ENCODE results near the gene ERC2. TPM values are rescaled to one million over a fixed set of nuclear protein-coding genes. Genes with fewer than 3 reads are reported as not detected.

Gene ERC2
- total and polyA plus RNA-seq, 2 donors (not counting 3 experiments of a cell fraction or from before 2014, with no cell fraction given), result 5.6 to 15.5 TPM

- POLR2A ChIA-PET, result no interaction called here
- no peaks in the 10 kb centered on the region for H3K9me3 ChIP-seq (replicated peaks; ENCODE audit: control insufficient read depth, insufficient read depth, low read length)
- intact Hi-C loops (cut with micrococcal nuclease), result no loop called here
- no peak overlapping the region for H2AFZ ChIP-seq (ENCODE audit: low read depth, low read length)
- FAIRE-seq, result no peak
- no peaks in the 10 kb centered on the region for H3K79me2 ChIP-seq (ENCODE audit: control insufficient read depth, insufficient read depth, low read length)
- TF ChIP-seq POLR2AphosphoS5 (IDR thresholded peaks at IDR 0.05; ENCODE audit: insufficient read depth, low read depth, low read length), result no peak
- no peak for TF ChIP-seq CTCF (IDR thresholded peaks at IDR 0.05; ENCODE audit: extremely low read depth in 1 of 2, insufficient read depth in 1 of 2, low read depth in 1 of 2, low read length in 2 of 2)
- no peak for TF ChIP-seq MYC (IDR thresholded peaks at IDR 0.05; ENCODE audit: low read depth, low read length)
- BruUV-seq (replicated peaks), result no TSS peak
- no peak overlapping the region for H3K27ac ChIP-seq (ENCODE audit: insufficient read depth, low read depth, low read length)
- no peak overlapping the region for H3K4me2 ChIP-seq (ENCODE audit: insufficient read depth, low read length)
- no peak overlapping the region for H3K9ac ChIP-seq (replicated peaks; ENCODE audit: extremely low read depth, insufficient read depth, low read length)
- H3K9me1 ChIP-seq (replicated peaks; ENCODE audit: control insufficient read depth, extremely low read depth, insufficient read depth, low read length), result no peaks in the 10 kb centered on the region
- H3K36me3 ChIP-seq (ENCODE audit: control insufficient read depth in 2 of 2, extremely low read depth in 1 of 2, insufficient read depth in 2 of 2, low read length in 2 of 2), result no peaks in the 10 kb centered on the region
- no peak for DNase-seq (ENCODE audit: low read depth, low spot score)
- no peaks in the 10 kb centered on the region for H3K4me1 ChIP-seq (ENCODE audit: control insufficient read depth, extremely low read depth, insufficient read depth, low read length)
- no peaks in the 10 kb centered on the region for H4K20me1 ChIP-seq (replicated peaks; ENCODE audit: control insufficient read depth, extremely low read depth, insufficient read depth, low read length)
- H3K4me3 ChIP-seq (replicated peaks in 1 of 3; ENCODE audit: insufficient read depth in 1 of 3, low read depth in 1 of 3, low read length in 3 of 3), result no peak overlapping the region
- CTCF ChIA-PET, result interaction anchor here (1.6 kb wide), 1 partner anchor 18 kb away, joined by 3 read pairs; no protein-coding TSS in a partner anchor
- dilution Hi-C loops (cut with MboI; ENCODE audit: extremely low pct_ligation_motif_present, low sequenced_read_pairs), result no loop called here
- no peaks in the 10 kb centered on the region for H3K27me3 ChIP-seq (ENCODE audit: control insufficient read depth in 2 of 2, insufficient read depth in 2 of 2, low read length in 2 of 2)
Observed at GRCh38 chr3:55543181-55543614, 925.1 kb downstream of the ERC2 start.

GRCh38 chr3:55541456-55541855, 926.8 kb downstream of the ERC2 start:
- Histone ChIP-seq H3K9me3 (replicated peaks; ENCODE audit: control insufficient read depth, insufficient read depth, low read length) (no peaks in the 10 kb centered on the region), H3K27ac (ENCODE audit: insufficient read depth, low read depth, low read length) (no peak overlapping the region), H4K20me1 (replicated peaks; ENCODE audit: control insufficient read depth, extremely low read depth, insufficient read depth, low read length) (no peaks in the 10 kb centered on the region), H3K9me1 (replicated peaks; ENCODE audit: control insufficient read depth, extremely low read depth, insufficient read depth, low read length) (no peaks in the 10 kb centered on the region), H3K79me2 (ENCODE audit: control insufficient read depth, insufficient read depth, low read length) (no peaks in the 10 kb centered on the region), H3K36me3 (ENCODE audit: control insufficient read depth in 2 of 2, extremely low read depth in 1 of 2, insufficient read depth in 2 of 2, low read length in 2 of 2) (no peaks in the 10 kb centered on the region), H3K27me3 (ENCODE audit: control insufficient read depth in 2 of 2, insufficient read depth in 2 of 2, low read length in 2 of 2) (no peaks in the 10 kb centered on the region), H3K4me1 (ENCODE audit: control insufficient read depth, extremely low read depth, insufficient read depth, low read length) (no peaks in the 10 kb centered on the region), H3K9ac (replicated peaks; ENCODE audit: extremely low read depth, insufficient read depth, low read length) (no peak overlapping the region), H2AFZ (ENCODE audit: low read depth, low read length) (no peak overlapping the region), H3K4me2 (ENCODE audit: insufficient read depth, low read length) (no peak overlapping the region), H3K4me3 (replicated peaks in 1 of 3; ENCODE audit: insufficient read depth in 1 of 3, low read depth in 1 of 3, low read length in 3 of 3) (no peak overlapping the region)
- DNase-seq (ENCODE audit: low read depth, low spot score) (no peak), FAIRE-seq (no peak)
- BruUV-seq (replicated peaks), result no TSS peak
- ChIA-PET POLR2A (no interaction called here), CTCF (interaction anchor here (0.9 kb wide), 1 partner anchor 10 kb away, joined by 3 read pairs; no protein-coding TSS in a partner anchor)
- dilution Hi-C loops (cut with MboI; ENCODE audit: extremely low pct_ligation_motif_present, low sequenced_read_pairs), result no loop called here
- intact Hi-C loops (cut with micrococcal nuclease), result no loop called here
- TF ChIP-seq FOS (IDR thresholded peaks at IDR 0.05; ENCODE audit: borderline replicate concordance, insufficient read depth, low read length), result no peak
- no peak for TF ChIP-seq MYC (IDR thresholded peaks at IDR 0.05; ENCODE audit: low read depth, low read length)
- no peak for TF ChIP-seq EZH2 (IDR thresholded peaks at IDR 0.05; ENCODE audit: borderline replicate concordance, low read depth, low read length, severe bottlenecking)
- TF ChIP-seq POLR2AphosphoS5 (IDR thresholded peaks at IDR 0.05; ENCODE audit: insufficient read depth, low read depth, low read length), result no peak
- TF ChIP-seq JUN (IDR thresholded peaks at IDR 0.05; ENCODE audit: borderline replicate concordance, insufficient read depth, insufficient read length, low read depth), result no peak
- TF ChIP-seq MAX (IDR thresholded peaks at IDR 0.05; ENCODE audit: insufficient read depth, insufficient read length), result no peak
- TF ChIP-seq POLR2A (IDR thresholded peaks at IDR 0.05; ENCODE audit: low read depth, low read length), result no peak
- TF ChIP-seq GATA2 (IDR thresholded peaks at IDR 0.05; ENCODE audit: insufficient read depth, insufficient read length, low read depth, low read length), result no peak
- TF ChIP-seq CTCF (IDR thresholded peaks at IDR 0.05; ENCODE audit: extremely low read depth in 1 of 2, insufficient read depth in 1 of 2, low read depth in 1 of 2, low read length in 2 of 2), result no peak
